Endothelial cell of umbilical vein (primary cell): ENCODE results near the gene ZC2HC1B. TPM values are rescaled to one million over a fixed set of nuclear protein-coding genes. Genes with fewer than 3 reads are reported as not detected.

Source experiments
- BruUV-seq: library from RNA; stranded (reverse); fragments of 400-500 nt; replicated peaks from 2 replicates; lab custom pipeline; 2021; lab: Mats Ljungman, UMichigan
- CTCF ChIA-PET: fragments of 300-600, 350-600 bp; sonication (Branson Sonifier 250); formaldehyde crosslinking; loops from one replicate; lab custom pipeline; 2021; ENCODE audit warnings: antibody characterized with exemption, inconsistent platforms; lab: Charles Lee
- POLR2A ChIA-PET: fragments of 300-600, 350-600 bp; sonication (Branson Sonifier 250); formaldehyde crosslinking; loops from one replicate; lab custom pipeline; 2021; ENCODE audit warnings: antibody characterized with exemption, inconsistent platforms; lab: Charles Lee
- DNase-seq: peaks from one replicate; pipeline ENCODE4 v3.0.0-alpha.2; 2011; ENCODE audit warnings: low read depth, low spot score
- FAIRE-seq: peaks from 2 replicates; lab custom pipeline; 2011; peaks lifted over from hg19 to GRCh38; lab: Jason Lieb, UNC
- H2AFZ ChIP-seq: 2 replicates; pipeline ENCODE4 v1.6.0; 2012; ENCODE audit warnings: low read depth, low read length, control low read depth, inconsistent platforms
- H3K27ac ChIP-seq: 2 replicates; pipeline ENCODE4 v1.5.1; 2011; ENCODE audit warnings: low read depth, mild to moderate bottlenecking, control low read depth, low read length, moderate library complexity; ENCODE audit not compliant: insufficient read depth
- H3K27me3 ChIP-seq, 2 experiments: 2 replicates each; pipeline versions ENCODE4 v1.6.0 to v1.6.1; 2011; ENCODE audit warnings: low read length in 2 of 2, mixed read lengths in 1 of 2; ENCODE audit not compliant: control insufficient read depth in 2 of 2, insufficient read depth in 2 of 2
- H3K36me3 ChIP-seq, 2 experiments: 2 replicates in 1 of 2; 3 replicates in 1 of 2; pipeline ENCODE4 v1.5.1; 2011; ENCODE audit warnings: low read length in 2 of 2, mild to moderate bottlenecking in 1 of 2, moderate library complexity in 1 of 2; ENCODE audit not compliant: control insufficient read depth in 2 of 2, insufficient read depth in 2 of 2; ENCODE audit errors: extremely low read depth in 1 of 2
- H3K4me1 ChIP-seq: 3 replicates; pipeline ENCODE4 v1.5.1; 2011; ENCODE audit warnings: mild to moderate bottlenecking, low read length; ENCODE audit not compliant: control insufficient read depth, insufficient read depth; ENCODE audit errors: extremely low read depth
- H3K4me2 ChIP-seq: 2 replicates; pipeline ENCODE4 v1.6.1; 2011; ENCODE audit warnings: low read length, control low read depth, mixed read lengths; ENCODE audit not compliant: insufficient read depth
- H3K4me3 ChIP-seq, 3 experiments: fragments of 200-600 bp in 1 of 3; sonication (generic), shearing (Covaris generic) in 1 of 3; replicated peaks in 1 of 3; 2 replicates each; pipeline ENCODE4 v1.5.1; 2011 to 2016; ENCODE audit warnings: control low read depth in 3 of 3, low read length in 3 of 3, mild to moderate bottlenecking in 2 of 3, inconsistent platforms in 1 of 3, low read depth in 1 of 3, moderate library complexity in 1 of 3; ENCODE audit not compliant: insufficient read depth in 1 of 3
- H3K79me2 ChIP-seq: 2 replicates; pipeline ENCODE4 v1.6.0; 2012; ENCODE audit warnings: low read length, inconsistent platforms; ENCODE audit not compliant: control insufficient read depth, insufficient read depth
- H3K9ac ChIP-seq: replicated peaks from 2 replicates; pipeline ENCODE3; 2011; ENCODE audit warnings: low read length, control low read depth; ENCODE audit not compliant: insufficient read depth; ENCODE audit errors: extremely low read depth
- H3K9me1 ChIP-seq: replicated peaks from 3 replicates; pipeline ENCODE4 v1.6.0; 2011; ENCODE audit warnings: mild to moderate bottlenecking, low read length; ENCODE audit not compliant: control insufficient read depth, insufficient read depth; ENCODE audit errors: extremely low read depth
- H3K9me3 ChIP-seq: replicated peaks from 2 replicates; pipeline ENCODE4 v1.5.1; 2012; ENCODE audit warnings: low read length, inconsistent platforms; ENCODE audit not compliant: control insufficient read depth, insufficient read depth
- H4K20me1 ChIP-seq: replicated peaks from 2 replicates; pipeline ENCODE3; 2011; ENCODE audit warnings: mild to moderate bottlenecking, low read length; ENCODE audit not compliant: control insufficient read depth, insufficient read depth; ENCODE audit errors: extremely low read depth
- GATA2 ChIP-seq: IDR thresholded peaks from 2 replicates; pipeline ENCODE4 v1.7.0; 2011; ENCODE audit warnings: low read depth, mild to moderate bottlenecking, moderate library complexity, mixed read lengths, low read length; ENCODE audit not compliant: insufficient read length, insufficient read depth
- JUN ChIP-seq: IDR thresholded peaks from 2 replicates; pipeline ENCODE4 v1.6.1; 2011; ENCODE audit warnings: borderline replicate concordance, low read depth; ENCODE audit not compliant: insufficient read length, insufficient read depth
- MYC ChIP-seq: IDR thresholded peaks from one replicate; pipeline ENCODE4 v1.6.1; 2011; ENCODE audit warnings: mild to moderate bottlenecking, low read depth, low read length
- POLR2A ChIP-seq: IDR thresholded peaks from 2 replicates; pipeline ENCODE4 v1.6.1; 2012; ENCODE audit warnings: low read depth, mild to moderate bottlenecking, control low read depth, low read length
- POLR2AphosphoS5 ChIP-seq: IDR thresholded peaks from 2 replicates; pipeline ENCODE4 v1.6.1; 2012; ENCODE audit warnings: low read depth, mild to moderate bottlenecking, control low read depth, low read length, moderate library complexity; ENCODE audit not compliant: insufficient read depth
- dilution Hi-C: fragments of 300-500 bp; cut with MboI; formaldehyde crosslinking; loops from one replicate; pipeline ENCODE4 v1.15.0; 2019; ENCODE audit warnings: low sequenced_read_pairs; ENCODE audit not compliant: extremely low pct_ligation_motif_present
- intact Hi-C: fragments of 100-400 bp; cut with micrococcal nuclease; formaldehyde crosslinking; loops from one replicate; pipeline ENCODE4 v1.10.0; 2022
- polyA plus RNA-seq, 4 experiments: library from polyadenylated mRNA; depleted of rRNA in 3 of 4; stranded (reverse) in 3 of 4; unstranded in 1 of 4; fragments of >200 nt; gene quantifications; 2 replicates each; pipeline versions ENCODE4 v1.2.1 to v1.2.3, GENCODE V29; 2011 to 2012; ENCODE audit warnings: missing spikeins in 1 of 4
- total RNA-seq: library from RNA; stranded (reverse); gene quantifications from 2 replicates; pipeline ENCODE4 v1.2.3, GENCODE V29; 2021
- TF ChIP-seq, protein P1 (sequence below), 2 donors: IDR thresholded peaks; 1 replicate in 1 of 2; 2 replicates in 1 of 2; pipeline ENCODE4 v1.5.1; 2011; ENCODE audit warnings: low read length in 2 of 2, mild to moderate bottlenecking in 2 of 2, moderate library complexity in 2 of 2, control low read depth in 1 of 2, inconsistent platforms in 1 of 2, low read depth in 1 of 2; ENCODE audit not compliant: insufficient read depth in 1 of 2; ENCODE audit errors: extremely low read depth in 1 of 2
- TF ChIP-seq, protein P2 (sequence below): IDR thresholded peaks from 2 replicates; pipeline ENCODE4 v1.6.1; 2011; ENCODE audit not compliant: insufficient read depth, insufficient read length

ZC2HC1B gene
- total and polyA plus RNA-seq, 2 donors (not counting 3 experiments of a cell fraction or from before 2014, with no cell fraction given) = not detected

- TF ChIP-seq JUN (no peak), POLR2AphosphoS5 (no peak)
- no peaks in the 10 kb centered on the region for H3K36me3 ChIP-seq
- H3K27me3 ChIP-seq = no peaks in the 10 kb centered on the region
- no peak overlapping the region for H3K4me3 ChIP-seq
- no peaks in the 10 kb centered on the region for H4K20me1 ChIP-seq
- H3K4me2 ChIP-seq = no peak overlapping the region
- POLR2A ChIA-PET = no interaction called here
- no peak overlapping the region for H2AFZ ChIP-seq
- no peaks in the 10 kb centered on the region for H3K4me1 ChIP-seq
- dilution Hi-C loops (no loop called here), intact Hi-C loops (no loop called here)
- no peaks in the 10 kb centered on the region for H3K9me1 ChIP-seq
- no peaks in the 10 kb centered on the region for H3K79me2 ChIP-seq
- FAIRE-seq = no peak
- no peak overlapping the region for H3K9ac ChIP-seq
- no peak for DNase-seq
- CTCF ChIA-PET = no interaction called here
- no peaks in the 10 kb centered on the region for H3K9me3 ChIP-seq
- no peak overlapping the region for H3K27ac ChIP-seq
- BruUV-seq = no TSS peak
These were observed 13.5 kb downstream of the ZC2HC1B start for GRCh38 chr6:143877584-143878271.

GRCh38 chr6:143878272-143878760, 14.0 kb downstream of the ZC2HC1B start:
- FAIRE-seq = no peak
- Histone ChIP-seq H3K9me1 (no peaks in the 10 kb centered on the region), H3K36me3 (no peaks in the 10 kb centered on the region), H3K4me3 (no peak overlapping the region), H3K4me1 (no peaks in the 10 kb centered on the region), H4K20me1 (no peaks in the 10 kb centered on the region), H2AFZ (no peak overlapping the region), H3K4me2 (no peak overlapping the region), H3K9ac (no peak overlapping the region), H3K27me3 (no peaks in the 10 kb centered on the region), H3K79me2 (no peaks in the 10 kb centered on the region), H3K9me3 (no peaks in the 10 kb centered on the region), H3K27ac (no peak overlapping the region)
- POLR2A ChIA-PET = no interaction called here
- dilution Hi-C loops (no loop called here), intact Hi-C loops (no loop called here)
- TF ChIP-seq POLR2A = no peak
- no peak for TF ChIP-seq JUN
- TF ChIP-seq, protein P1, sequence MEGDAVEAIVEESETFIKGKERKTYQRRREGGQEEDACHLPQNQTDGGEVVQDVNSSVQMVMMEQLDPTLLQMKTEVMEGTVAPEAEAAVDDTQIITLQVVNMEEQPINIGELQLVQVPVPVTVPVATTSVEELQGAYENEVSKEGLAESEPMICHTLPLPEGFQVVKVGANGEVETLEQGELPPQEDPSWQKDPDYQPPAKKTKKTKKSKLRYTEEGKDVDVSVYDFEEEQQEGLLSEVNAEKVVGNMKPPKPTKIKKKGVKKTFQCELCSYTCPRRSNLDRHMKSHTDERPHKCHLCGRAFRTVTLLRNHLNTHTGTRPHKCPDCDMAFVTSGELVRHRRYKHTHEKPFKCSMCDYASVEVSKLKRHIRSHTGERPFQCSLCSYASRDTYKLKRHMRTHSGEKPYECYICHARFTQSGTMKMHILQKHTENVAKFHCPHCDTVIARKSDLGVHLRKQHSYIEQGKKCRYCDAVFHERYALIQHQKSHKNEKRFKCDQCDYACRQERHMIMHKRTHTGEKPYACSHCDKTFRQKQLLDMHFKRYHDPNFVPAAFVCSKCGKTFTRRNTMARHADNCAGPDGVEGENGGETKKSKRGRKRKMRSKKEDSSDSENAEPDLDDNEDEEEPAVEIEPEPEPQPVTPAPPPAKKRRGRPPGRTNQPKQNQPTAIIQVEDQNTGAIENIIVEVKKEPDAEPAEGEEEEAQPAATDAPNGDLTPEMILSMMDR (IDR thresholded peaks at IDR 0.05; ENCODE audit: extremely low read depth in 1 of 2, insufficient read depth in 1 of 2, low read depth in 1 of 2, low read length in 2 of 2) = no peak
- TF ChIP-seq GATA2 = no peak
- TF ChIP-seq MYC = no peak
- TF ChIP-seq, protein P2, sequence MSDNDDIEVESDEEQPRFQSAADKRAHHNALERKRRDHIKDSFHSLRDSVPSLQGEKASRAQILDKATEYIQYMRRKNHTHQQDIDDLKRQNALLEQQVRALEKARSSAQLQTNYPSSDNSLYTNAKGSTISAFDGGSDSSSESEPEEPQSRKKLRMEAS = no peak
- TF ChIP-seq POLR2AphosphoS5 = no peak
- CTCF ChIA-PET = no interaction called here
- no peak for DNase-seq
- BruUV-seq = no TSS peak
